Measurements from ENCODE around the gene CREB3L2.
"Not testable (repeated sequence)": the region's sequence is repeated elsewhere in the genome, so short reads cannot be mapped to it uniquely, and the experiment has no call there.

The CREB3L2 gene

GRCh38 chr7:137930581-137930980, 71.3 kb downstream of the CREB3L2 start:
- no peak overlapping the region for H3K4me3 ChIP-seq (ENCODE audit: low read depth, low read length)
- no peak for DNase-seq (ENCODE audit: low read depth)
- TF ChIP-seq CTCF (IDR thresholded peaks at IDR 0.05; ENCODE audit: control insufficient read depth, extremely low read depth, insufficient read depth), result no peak

- no peak for TF ChIP-seq CTCF (IDR thresholded peaks at IDR 0.05; ENCODE audit: control insufficient read depth, extremely low read depth, insufficient read depth)
- H3K4me3 ChIP-seq (ENCODE audit: low read depth, low read length), result no peak overlapping the region
These were observed 73.3 kb downstream of the CREB3L2 start for GRCh38 chr7:137928626-137929025.

GRCh38 chr7:137927386-137927785, 74.5 kb downstream of the CREB3L2 start:
- no peak for TF ChIP-seq CTCF (IDR thresholded peaks at IDR 0.05; ENCODE audit: control insufficient read depth, extremely low read depth, insufficient read depth)
- H3K4me3 ChIP-seq (ENCODE audit: low read depth, low read length), result no peak overlapping the region
- no peak for DNase-seq (ENCODE audit: low read depth)

More at GRCh38 chr7:137928626-137929025, 73.3 kb downstream of the CREB3L2 start:
- DNase-seq (ENCODE audit: low read depth), result no peak

GRCh38 chr7:137926206-137926605, 75.7 kb downstream of the CREB3L2 start:
- not testable (repeated sequence) for DNase-seq (ENCODE audit: low read depth); H3K4me3 ChIP-seq (ENCODE audit: low read depth, low read length)

- no peak for DNase-seq (ENCODE audit: low read depth)
- H3K4me3 ChIP-seq (ENCODE audit: low read depth, low read length), result no peak overlapping the region
- TF ChIP-seq CTCF (IDR thresholded peaks at IDR 0.05; ENCODE audit: control insufficient read depth, extremely low read depth, insufficient read depth), result no peak
These were observed 76.1 kb downstream of the CREB3L2 start for GRCh38 chr7:137925754-137926153.

GRCh38 chr7:137925091-137925490, 76.8 kb downstream of the CREB3L2 start:
- no peak for TF ChIP-seq CTCF (IDR thresholded peaks at IDR 0.05; ENCODE audit: control insufficient read depth, extremely low read depth, insufficient read depth)
- no peak for DNase-seq (ENCODE audit: low read depth)
- no peak overlapping the region for H3K4me3 ChIP-seq (ENCODE audit: low read depth, low read length)

GRCh38 chr7:137923380-137923779, 78.5 kb downstream of the CREB3L2 start:
- no peak for DNase-seq (ENCODE audit: low read depth)
- H3K4me3 ChIP-seq (ENCODE audit: low read depth, low read length), result no peak overlapping the region
- TF ChIP-seq CTCF (IDR thresholded peaks at IDR 0.05; ENCODE audit: control insufficient read depth, extremely low read depth, insufficient read depth), result no peak
